ENCODE measurements around the gene CLBA1.
A peak's percentile ranks its signal among the peaks of the same experiment; 100 is the strongest.

CLBA1 gene

DNA sequence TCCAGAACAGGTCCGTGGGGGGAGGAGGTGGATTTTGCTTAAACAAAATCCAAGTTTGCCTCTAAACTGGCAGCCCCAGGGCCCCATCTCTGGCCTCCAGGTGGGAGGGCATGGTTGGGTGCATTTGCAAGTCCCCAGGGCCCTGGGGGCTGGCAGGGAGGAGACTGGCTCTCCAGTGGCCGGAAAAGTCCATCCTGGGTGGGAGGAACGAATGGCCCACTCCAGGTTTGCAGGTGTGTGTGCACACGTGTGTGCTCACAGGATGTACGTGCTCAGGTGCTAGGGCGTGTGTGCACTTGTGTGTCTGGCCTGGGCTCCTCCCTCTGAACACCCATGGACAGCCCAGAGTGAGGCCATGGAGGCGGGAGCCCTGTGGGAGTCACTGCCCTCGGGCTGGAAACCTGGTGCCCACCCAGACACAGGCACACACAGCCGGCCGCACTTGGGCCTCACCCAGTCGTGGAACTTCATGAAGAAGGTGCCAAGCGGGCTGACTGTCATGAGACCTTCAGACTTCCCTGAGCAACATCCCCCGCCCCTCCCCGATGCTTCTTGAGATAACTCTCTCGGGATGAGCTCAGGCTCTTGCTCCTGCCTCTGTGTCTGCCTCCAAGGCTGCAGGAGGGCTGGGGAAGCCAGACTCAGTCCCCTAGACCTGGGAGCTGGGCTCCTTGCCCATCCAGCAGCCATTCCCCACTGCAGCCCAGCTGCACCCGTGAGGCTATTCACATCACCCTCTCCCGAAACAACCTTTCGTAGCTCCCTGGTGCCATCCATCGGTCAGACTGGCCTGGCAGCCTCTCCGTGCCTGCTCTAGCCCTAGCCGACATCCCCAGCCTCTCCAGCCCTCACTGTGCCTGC is 16.8 kb upstream of the CLBA1 start:
- no peak for DNase-seq (ENCODE audit: low read depth in 3 of 3)

- DNase-seq (ENCODE audit: low read depth in 3 of 3) = no peak
Measured at GRCh38 chr14:104969741-104970230, 15.8 kb upstream of the CLBA1 start.

- DNase-seq (ENCODE audit: low read depth in 3 of 3) = no peak
Measured at GRCh38 chr14:104970231-104971068, 15.1 kb upstream of the CLBA1 start.

DNA sequence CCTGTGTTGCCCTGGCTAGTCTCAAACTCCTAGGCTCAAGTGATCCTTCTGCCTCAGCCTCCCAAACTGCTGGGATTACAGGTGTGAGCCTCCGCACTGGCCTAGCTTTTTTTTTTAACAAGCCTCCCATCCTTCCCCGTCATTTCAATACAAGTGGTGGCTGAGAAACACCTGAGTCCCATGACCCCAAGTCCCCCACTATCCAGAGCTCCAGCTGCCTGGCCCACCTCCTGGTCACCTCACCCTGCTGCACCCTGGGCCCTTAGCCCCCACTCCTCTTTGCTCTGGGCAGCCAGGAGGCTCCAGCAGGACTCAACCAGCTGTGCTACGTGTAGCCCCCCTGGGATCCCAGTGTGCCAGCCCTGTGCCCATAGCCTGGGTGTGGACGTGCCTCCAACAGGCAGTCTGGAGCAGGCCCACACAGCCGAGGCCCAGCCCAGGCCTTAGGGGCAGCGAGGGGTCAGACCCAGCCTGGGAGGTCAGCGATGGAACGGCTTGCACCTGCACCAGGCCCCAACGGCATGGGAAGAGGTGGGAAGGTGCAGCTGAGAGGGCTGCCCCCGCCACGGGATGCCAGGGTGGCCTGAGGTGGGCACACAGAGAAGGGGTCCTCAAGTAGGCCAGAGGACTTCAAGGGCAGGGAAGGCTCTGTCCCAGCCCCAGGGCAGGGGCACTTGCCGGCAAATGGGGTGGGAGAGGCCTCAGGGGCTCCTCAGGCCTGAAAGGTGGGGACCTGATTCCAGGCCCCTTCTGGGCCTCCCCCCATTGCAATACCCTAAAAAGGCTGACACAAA is 13.9 kb upstream of the CLBA1 start:
- DNase-seq (ENCODE audit: low read depth in 3 of 3) = no peak

DNA sequence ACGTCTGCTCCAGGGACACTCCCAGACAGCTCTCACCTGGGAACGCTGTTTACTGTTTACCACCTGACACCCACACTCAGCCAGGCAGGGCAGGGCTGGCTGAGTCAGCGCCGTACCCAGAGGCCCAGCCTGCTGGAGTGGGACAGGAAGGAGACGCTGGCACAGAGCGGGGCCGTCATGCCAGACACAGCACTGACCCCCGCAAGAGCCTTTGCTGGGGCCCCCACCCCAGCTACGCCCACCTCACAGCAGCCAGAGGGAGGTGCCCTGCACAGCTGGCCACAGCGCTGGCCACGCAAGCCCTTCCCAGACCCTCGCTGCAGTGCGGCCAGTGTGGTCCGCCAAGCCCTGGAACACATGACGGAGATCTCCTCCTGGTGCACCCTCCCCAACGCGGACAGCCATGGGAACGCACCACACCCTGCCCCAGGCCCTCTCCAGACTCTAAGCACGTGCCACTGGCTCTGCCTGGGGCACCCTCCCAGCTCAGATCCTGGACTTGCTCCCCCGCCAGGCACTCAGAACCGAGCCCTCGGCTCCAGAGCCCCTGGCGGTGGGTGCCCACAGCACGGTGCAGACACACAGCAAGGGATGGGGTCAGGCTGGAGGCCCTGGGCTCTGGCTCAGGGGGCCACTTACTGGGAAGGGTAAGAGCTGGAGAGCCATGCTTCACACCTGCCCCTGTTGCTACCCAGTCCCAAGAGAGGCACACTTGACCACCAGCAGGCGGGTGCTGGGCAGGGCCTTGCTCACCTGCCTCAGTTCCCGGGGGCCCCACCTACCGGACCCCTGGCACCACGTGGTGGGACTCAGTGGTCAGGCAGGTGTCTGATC is 13.1 kb upstream of the CLBA1 start:
- no peak for DNase-seq (ENCODE audit: low read depth in 3 of 3)

GRCh38 chr14:104973135-104973384 is 12.5 kb upstream of the CLBA1 start:
- DNase-seq (ENCODE audit: low read depth in 3 of 3) = no peak

DNA sequence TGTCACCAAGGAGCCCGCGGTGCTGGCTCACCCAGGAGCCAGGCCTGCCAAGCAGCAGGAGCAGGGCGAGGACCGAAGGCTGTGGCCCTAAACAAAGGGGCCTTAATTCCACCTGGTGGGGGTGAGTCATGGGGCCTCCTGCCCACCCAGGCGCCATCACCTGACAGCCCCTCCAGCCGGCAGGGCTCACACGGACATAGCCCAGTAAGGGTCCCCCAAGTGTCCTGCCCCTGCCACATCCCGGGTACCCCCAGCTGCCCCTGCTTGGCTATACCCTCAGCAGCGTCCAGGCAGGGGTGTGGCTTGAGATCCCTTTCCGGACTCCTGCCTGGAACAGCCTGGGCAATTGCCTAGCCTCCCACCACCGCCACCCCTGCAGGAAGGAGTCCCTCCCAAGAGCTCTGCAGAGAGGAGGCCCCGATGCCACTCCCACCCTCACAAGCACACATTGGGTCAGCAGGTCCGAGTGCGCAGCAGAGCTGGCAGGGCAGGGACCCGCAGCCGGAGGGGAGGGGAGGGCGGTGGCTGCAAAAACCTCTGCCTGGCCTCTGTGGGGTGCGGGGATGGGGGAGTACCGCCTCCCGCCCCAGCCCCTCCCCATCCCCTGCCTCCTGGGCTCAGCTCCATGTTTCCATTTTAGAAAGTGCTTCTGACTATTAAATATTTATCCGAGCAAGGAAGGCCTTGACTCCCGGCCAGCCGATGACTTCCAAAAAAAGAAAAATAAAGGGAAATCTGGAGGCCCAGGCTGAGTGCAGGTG is 12.0 kb upstream of the CLBA1 start:
- no peak for DNase-seq (ENCODE audit: low read depth in 3 of 3)

DNA sequence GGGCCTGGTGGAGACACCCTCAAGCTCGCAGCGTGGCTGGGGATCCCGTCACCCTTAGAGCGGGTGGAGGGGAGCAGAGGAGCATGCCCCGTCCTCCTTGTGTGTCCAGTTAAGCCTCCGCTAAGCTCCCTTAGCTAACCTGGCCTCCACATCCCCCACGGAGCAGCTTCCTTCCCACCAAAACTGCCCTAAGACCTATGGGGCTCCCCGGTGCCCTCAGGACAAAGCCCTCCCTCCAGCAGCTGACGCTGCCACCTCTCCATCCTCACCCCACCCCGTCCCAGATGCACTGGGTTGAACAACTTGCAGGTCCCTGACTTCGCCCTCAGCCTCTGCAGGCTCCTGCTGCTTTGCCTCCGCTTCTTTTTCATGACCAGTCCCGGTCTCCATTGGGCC is 11.4 kb upstream of the CLBA1 start:
- DNase-seq (ENCODE audit: low read depth in 3 of 3) = no peak

- DNase-seq (ENCODE audit: low read depth in 3 of 3) = no peak
Measured at GRCh38 chr14:104974665-104975390, 10.8 kb upstream of the CLBA1 start.

GRCh38 chr14:104975481-104976197 is 9.9 kb upstream of the CLBA1 start:
- no peak for DNase-seq (ENCODE audit: low read depth in 3 of 3)

DNA sequence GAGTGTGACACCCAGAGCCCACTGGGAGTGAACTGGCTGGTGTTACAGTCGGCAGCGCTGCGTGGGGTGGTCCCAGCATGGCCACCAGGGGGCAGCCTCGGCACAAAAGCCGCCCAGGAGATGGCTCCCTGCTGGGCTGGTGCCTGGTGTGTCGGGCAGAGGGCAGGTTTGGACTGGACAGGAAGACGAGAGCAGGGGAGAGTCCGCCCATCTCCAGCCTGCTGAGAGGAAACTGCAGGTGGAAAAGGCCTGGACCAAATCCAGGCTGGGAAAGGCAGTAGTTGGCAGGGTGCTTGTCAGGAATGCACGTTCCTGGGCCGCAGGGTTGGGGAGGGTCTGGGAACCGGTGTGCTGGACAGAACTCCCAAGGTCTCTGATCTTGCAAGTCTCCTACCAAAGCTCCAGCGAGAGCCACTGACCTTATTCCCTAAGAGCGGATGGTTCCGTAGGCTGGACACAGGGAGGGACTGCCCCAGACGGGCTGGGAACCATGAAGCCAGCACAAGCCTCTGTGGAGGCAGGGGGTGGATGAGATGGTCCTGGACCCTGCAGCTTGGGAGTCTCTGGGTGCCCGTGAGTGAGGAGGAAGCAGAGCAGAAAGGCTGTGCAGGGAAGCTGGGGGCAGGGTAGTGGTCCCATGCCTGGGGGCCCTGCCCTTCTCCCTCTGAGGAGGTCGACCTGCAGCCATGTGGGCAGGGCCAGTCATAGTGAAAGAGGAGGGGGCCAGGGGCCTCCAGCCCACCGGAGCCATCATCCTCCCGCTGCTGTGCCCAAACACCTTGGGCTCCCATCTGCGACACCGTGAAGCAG is 9.2 kb upstream of the CLBA1 start:
- DNase-seq (ENCODE audit: low read depth in 3 of 3) = peak; percentile 71 to 81 (median 80)

- DNase-seq (ENCODE audit: low read depth in 3 of 3) = no peak
Measured at GRCh38 chr14:104977008-104977680, 8.4 kb upstream of the CLBA1 start.

DNA sequence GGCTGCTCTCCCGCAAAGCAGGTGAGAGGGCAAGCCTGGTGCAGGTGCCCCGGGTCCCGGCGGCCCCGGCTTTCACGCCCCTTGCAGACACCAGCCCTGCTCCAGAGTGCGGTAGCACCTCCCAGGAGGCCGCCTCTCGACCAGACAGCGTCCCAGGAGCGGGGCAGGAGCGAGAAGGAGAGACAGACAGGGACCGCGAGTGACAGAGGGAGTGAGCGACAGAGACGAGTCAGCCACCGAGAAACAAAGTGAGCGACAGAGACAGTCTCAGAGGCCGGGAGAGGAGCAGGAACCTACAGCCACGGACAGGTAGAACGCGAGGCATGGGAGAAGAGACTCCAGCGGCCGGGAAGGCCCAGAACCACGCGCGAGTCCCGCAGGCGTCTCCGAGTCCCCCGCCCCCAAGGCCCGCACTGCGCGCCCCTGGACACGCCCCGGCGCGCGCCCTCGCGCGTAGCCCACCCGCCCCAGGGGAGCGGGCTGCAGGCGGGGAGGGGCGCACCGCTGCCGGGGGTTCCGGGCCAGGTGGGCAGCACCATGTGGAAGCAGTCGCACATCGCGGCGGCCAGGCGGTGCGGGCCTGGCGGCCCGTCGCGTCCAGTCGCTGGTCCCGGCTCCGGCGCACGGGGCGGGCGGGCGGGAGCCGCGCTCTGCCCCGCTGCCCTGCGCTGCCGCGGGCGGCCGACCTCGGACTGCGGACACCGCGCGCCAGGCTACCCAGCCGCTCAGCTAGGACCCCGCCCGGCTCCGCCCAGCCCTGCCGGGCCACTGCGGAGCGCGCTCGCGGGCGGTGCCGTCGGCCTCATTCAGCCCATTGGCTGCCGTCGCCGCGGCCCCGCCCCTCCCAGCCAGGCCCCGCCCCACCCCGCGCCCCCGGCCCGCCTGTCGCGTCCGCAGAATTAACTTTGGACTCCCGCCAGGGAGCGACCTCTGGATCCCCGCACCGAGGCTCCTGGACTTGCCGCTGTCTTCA is 7.6 kb upstream of the CLBA1 start, which contains the start of gene AHNAK2:
AHNAK2 (minus strand) TSS at position 694 of the 973 bp plus-strand sequence; CDS start at position 557, 137 bp downstream.
- DNase-seq (ENCODE audit: low read depth in 3 of 3) = no peak

DNA sequence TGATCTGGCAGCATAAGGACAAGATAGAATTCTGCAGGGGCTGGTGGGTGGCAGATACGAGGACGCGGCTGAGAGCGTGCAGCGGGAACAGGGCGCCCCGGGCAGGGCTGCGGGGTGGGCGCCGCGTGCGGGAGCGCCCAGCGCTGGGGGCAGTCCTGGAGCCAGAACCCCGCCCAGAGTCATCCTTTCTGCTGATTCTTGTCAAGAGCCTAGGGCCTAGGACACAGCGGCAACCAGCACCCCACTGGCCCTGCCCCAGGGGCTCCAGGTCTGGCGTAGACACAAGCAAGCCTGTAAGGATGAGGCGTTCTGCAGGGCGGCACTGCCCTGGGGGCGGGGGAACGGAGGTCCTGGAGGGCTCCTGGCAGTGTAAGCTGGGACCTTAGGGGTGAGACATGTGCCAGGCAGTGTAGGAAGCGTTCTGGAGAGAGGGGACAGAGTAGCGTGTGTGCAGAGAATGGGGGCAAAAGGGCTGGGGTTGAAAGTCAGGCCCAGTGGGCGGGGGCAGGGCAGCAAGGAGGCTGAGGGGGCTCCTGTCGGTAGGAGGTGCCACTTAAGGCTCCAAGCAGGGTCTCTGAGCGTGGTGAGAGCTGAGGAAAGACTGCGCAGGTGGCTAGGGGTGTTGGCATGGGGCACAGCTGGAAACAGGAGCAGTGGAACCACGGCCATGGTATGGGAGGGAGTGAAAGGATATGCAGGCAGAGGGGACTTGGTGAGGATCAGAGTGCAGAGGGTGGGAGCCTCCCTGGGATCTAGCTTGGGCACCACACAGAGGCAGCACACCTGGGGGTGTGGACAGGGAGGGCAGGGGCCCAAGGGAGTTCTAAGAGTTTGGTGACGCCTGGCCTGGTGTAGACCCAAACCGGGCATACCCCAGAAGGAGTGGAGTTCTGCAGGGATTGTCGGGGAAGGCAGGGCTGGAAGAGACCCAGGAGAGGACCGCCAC is 6.6 kb upstream of the CLBA1 start:
- DNase-seq (ENCODE audit: low read depth in 3 of 3) = no peak
